OCI-LY3 (cell line): ENCODE data around the gene LTBR.

Source experiments
- EZH2phosphoT487 ChIP-seq: fragments of 200-600 bp; shearing (Covaris generic); IDR thresholded peaks from 2 replicates; pipeline ENCODE4 v1.6.1; 2018; ENCODE audit warnings: antibody characterized with exemption, mixed run types, low read depth
- TF ChIP-seq, protein P1 (sequence below): fragments of 200-600, 300-600 bp; sonication (generic); IDR thresholded peaks from 2 replicates; pipeline ENCODE4 v1.5.1; 2014; ENCODE audit warnings: antibody characterized with exemption, low read length, low read depth

DNA sequence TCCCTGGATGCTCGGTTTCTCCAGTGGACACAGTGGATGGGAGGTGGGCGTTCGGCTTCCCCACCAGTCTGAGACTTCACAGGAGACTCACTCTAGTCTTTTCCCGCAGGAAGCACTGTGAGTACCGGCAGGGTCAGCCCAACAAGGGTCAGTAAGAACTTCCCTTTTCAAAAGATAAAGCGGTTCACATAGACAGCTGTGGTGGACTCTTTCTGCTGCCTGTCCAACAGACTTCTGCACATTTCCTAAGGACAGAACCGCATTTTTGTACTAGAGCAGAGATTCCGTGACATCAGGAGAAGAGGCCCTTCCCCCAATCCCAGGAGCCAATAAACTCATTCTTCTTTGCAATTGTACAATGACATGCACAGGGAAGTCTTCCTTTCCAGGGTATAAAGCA, 10.4 kb downstream of the LTBR start:
- TF ChIP-seq, protein P1, sequence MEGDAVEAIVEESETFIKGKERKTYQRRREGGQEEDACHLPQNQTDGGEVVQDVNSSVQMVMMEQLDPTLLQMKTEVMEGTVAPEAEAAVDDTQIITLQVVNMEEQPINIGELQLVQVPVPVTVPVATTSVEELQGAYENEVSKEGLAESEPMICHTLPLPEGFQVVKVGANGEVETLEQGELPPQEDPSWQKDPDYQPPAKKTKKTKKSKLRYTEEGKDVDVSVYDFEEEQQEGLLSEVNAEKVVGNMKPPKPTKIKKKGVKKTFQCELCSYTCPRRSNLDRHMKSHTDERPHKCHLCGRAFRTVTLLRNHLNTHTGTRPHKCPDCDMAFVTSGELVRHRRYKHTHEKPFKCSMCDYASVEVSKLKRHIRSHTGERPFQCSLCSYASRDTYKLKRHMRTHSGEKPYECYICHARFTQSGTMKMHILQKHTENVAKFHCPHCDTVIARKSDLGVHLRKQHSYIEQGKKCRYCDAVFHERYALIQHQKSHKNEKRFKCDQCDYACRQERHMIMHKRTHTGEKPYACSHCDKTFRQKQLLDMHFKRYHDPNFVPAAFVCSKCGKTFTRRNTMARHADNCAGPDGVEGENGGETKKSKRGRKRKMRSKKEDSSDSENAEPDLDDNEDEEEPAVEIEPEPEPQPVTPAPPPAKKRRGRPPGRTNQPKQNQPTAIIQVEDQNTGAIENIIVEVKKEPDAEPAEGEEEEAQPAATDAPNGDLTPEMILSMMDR: no peak
- no peak for TF ChIP-seq EZH2phosphoT487
